Measurements from ENCODE around the gene GRID2. TPM values are rescaled to one million over a fixed set of nuclear protein-coding genes. Genes with fewer than 3 reads are reported as not detected.

Gene GRID2
- total and polyA plus RNA-seq, 2 of the 13 experiments (the other 11 are each of a cell fraction or from before 2014, with no cell fraction given), result not detected

- Histone ChIP-seq H3K9me3 (ENCODE audit: low read length) (no peaks in the 10 kb centered on the region), H2AFZ (ENCODE audit: low read length) (no peak overlapping the region), H3K27ac (ENCODE audit: extremely low read length, insufficient read depth, low read length) (no peak overlapping the region), H4K20me1 (ENCODE audit: insufficient read depth, low read length) (no peaks in the 10 kb centered on the region), H3K9ac (ENCODE audit: insufficient read depth, low read depth, low read length) (no peak overlapping the region), H3K4me3 (replicated peaks in 1 of 3; ENCODE audit: insufficient read depth in 1 of 3, low read depth in 2 of 3, low read length in 3 of 3) (no peak overlapping the region), H3K36me3 (replicated peaks in 1 of 2; ENCODE audit: control insufficient read depth in 1 of 2, insufficient read depth in 2 of 2, low read length in 2 of 2) (no peaks in the 10 kb centered on the region), H3K4me2 (ENCODE audit: low read depth, low read length) (no peak overlapping the region), H3K27me3 (ENCODE audit: control insufficient read depth in 1 of 2, insufficient read depth in 2 of 2, low read length in 2 of 2) (no peaks in the 10 kb centered on the region), H3K79me2 (ENCODE audit: insufficient read depth, low read length) (no peaks in the 10 kb centered on the region), H3K4me1 (ENCODE audit: insufficient read depth, low read length) (no peaks in the 10 kb centered on the region)
- DNase-seq (ENCODE audit: low spot score), result no peak
- ChIA-PET CTCF (ENCODE audit: low intra/inter-chr PET ratio, low total read pairs) (no interaction called here), POLR2A (no interaction called here)
- no peak for FAIRE-seq
- ATAC-seq, result no peak
- no TSS peak for BruUV-seq (replicated peaks)
- intact Hi-C loops (cut with micrococcal nuclease; ENCODE audit: unreplicated experiment) (no loop called here), in situ Hi-C loops (cut with HindIII; ENCODE audit: extremely low pct_ligation_motif_present, low pct_unique_long_range_greater_than_20kb) (no loop called here)
- TF ChIP-seq NR3C1 (CRISPR knock-in tag; IDR thresholded peaks at IDR 0.05), result no peak
- TF ChIP-seq ZNF142 (CRISPR knock-in tag; IDR thresholded peaks at IDR 0.05), result no peak
- no peak for TF ChIP-seq FOXA1 (IDR thresholded peaks at IDR 0.05)
- TF ChIP-seq FOXA1 (CRISPR knock-in tag; IDR thresholded peaks at IDR 0.05), result no peak
- TF ChIP-seq ZNF343 (CRISPR knock-in tag; IDR thresholded peaks at IDR 0.05), result no peak
- no peak for TF ChIP-seq GPN1 (CRISPR knock-in tag; IDR thresholded peaks at IDR 0.05; ENCODE audit: borderline replicate concordance)
- no peak for TF ChIP-seq MTF1 (CRISPR knock-in tag; IDR thresholded peaks at IDR 0.05)
- TF ChIP-seq SPEN (CRISPR knock-in tag; IDR thresholded peaks at IDR 0.05; ENCODE audit: low read depth), result no peak
- TF ChIP-seq TCF7 (IDR thresholded peaks at IDR 0.05; ENCODE audit: low read depth), result no peak
- no peak for TF ChIP-seq BRD4 (CRISPR knock-in tag; IDR thresholded peaks at IDR 0.05)
- TF ChIP-seq ZNF230 (CRISPR knock-in tag; IDR thresholded peaks at IDR 0.05), result no peak
- no peak for TF ChIP-seq SRSF4 (IDR thresholded peaks at IDR 0.05; ENCODE audit: low read depth, low read length, poor library complexity, severe bottlenecking)
- 0% methylated on average over 3 of the region's 3 CpGs for WGBS (ENCODE audit: low lambda C conversion rate)
These were observed 1510.4 kb downstream of the GRID2 start for GRCh38 chr4:93814141-93814540.

Measured in HepG2 (cell line).